IMR-90 (cell line): ENCODE data around the gene AP5B1. TPM values are rescaled to one million over a fixed set of nuclear protein-coding genes. Genes with fewer than 3 reads are reported as not detected.

Experiments used
- ATAC-seq: fragments of 200-7000 bp; cut with Tn5 transposase; 2 replicates; pipeline ENCODE4 v1.9.1; 2020; ENCODE audit warnings: low read depth, mild to moderate bottlenecking, moderate library complexity
- BruUV-seq: library from RNA; stranded (reverse); fragments of 400-500 nt; replicated peaks from 2 replicates; lab custom pipeline; 2021; lab: Mats Ljungman, UMichigan
- CTCF ChIA-PET: fragments of 300-600 bp; formaldehyde crosslinking; extraction: SDS; loops from one replicate; lab custom pipeline; 2021; ENCODE audit warnings: antibody characterized with exemption; lab: Yijun Ruan, JAX
- POLR2A ChIA-PET: fragments of 300-600 bp; sonication (Branson Sonifier 250); formaldehyde crosslinking; loops from one replicate; lab custom pipeline; 2022; ENCODE audit warnings: antibody characterized with exemption; ENCODE audit not compliant: unreplicated experiment; lab: Charles Lee
- DNase-seq: peaks from one replicate; pipeline ENCODE4 v3.0.0; 2013
- H2AFZ ChIP-seq: replicated peaks from 2 replicates; pipeline ENCODE3; 2013; ENCODE audit warnings: low read length, mild to moderate bottlenecking; ENCODE audit not compliant: poor library complexity
- H2AK5ac ChIP-seq: 2 replicates; pipeline ENCODE4 v1.6.1; 2013; ENCODE audit warnings: low read depth, low read length, inconsistent platforms
- H2AK9ac ChIP-seq: replicated peaks from 2 replicates; pipeline ENCODE3; 2013; ENCODE audit warnings: mild to moderate bottlenecking, low read depth, low read length, moderate library complexity; ENCODE audit not compliant: poor library complexity
- H2BK120ac ChIP-seq: 2 replicates; pipeline ENCODE4 v1.6.1; 2013; ENCODE audit warnings: low read depth, low read length, inconsistent platforms
- H2BK15ac ChIP-seq: 3 replicates; pipeline ENCODE4 v1.6.1; 2013; ENCODE audit warnings: low read depth, low read length, inconsistent platforms
- H2BK20ac ChIP-seq: 2 replicates; pipeline ENCODE4 v1.6.1; 2013; ENCODE audit warnings: low read depth, mild to moderate bottlenecking, inconsistent platforms, low read length, moderate library complexity
- H2BK5ac ChIP-seq: 2 replicates; pipeline ENCODE4 v1.6.1; 2013; ENCODE audit warnings: mild to moderate bottlenecking, low read depth, low read length, inconsistent platforms; ENCODE audit not compliant: poor library complexity, severe bottlenecking
- H3K14ac ChIP-seq: replicated peaks from 2 replicates; pipeline ENCODE4 v1.6.1; 2013; ENCODE audit warnings: low read depth, low read length, inconsistent platforms
- H3K18ac ChIP-seq: 2 replicates; pipeline ENCODE4 v1.6.1; 2013; ENCODE audit warnings: low read depth, low read length, control low read depth
- H3K23ac ChIP-seq: 2 replicates; pipeline ENCODE4 v1.6.1; 2013; ENCODE audit warnings: low read depth, low read length, inconsistent platforms
- H3K27ac ChIP-seq: 2 replicates; pipeline ENCODE4 v1.5.1; 2013; ENCODE audit warnings: mild to moderate bottlenecking, control low read depth, low read length; ENCODE audit not compliant: insufficient read depth
- H3K27me3 ChIP-seq: 2 replicates; pipeline ENCODE4 v1.6.1; 2013; ENCODE audit warnings: low read length; ENCODE audit not compliant: control insufficient read depth, insufficient read depth
- H3K36me3 ChIP-seq: 2 replicates; pipeline ENCODE4 v1.6.1; 2013; ENCODE audit warnings: low read length, mixed read lengths; ENCODE audit not compliant: control insufficient read depth, insufficient read depth
- H3K4ac ChIP-seq: 2 replicates; pipeline ENCODE4 v1.6.1; 2013; ENCODE audit warnings: low read depth, low read length, inconsistent platforms
- H3K4me1 ChIP-seq: 2 replicates; pipeline ENCODE4 v1.6.1; 2013; ENCODE audit warnings: low read length, mixed read lengths; ENCODE audit not compliant: control insufficient read depth, insufficient read depth
- H3K4me2 ChIP-seq: 2 replicates; pipeline ENCODE4 v1.6.1; 2013; ENCODE audit warnings: low read depth, mild to moderate bottlenecking, control low read depth, low read length, moderate library complexity
- H3K4me3 ChIP-seq: 2 replicates; pipeline ENCODE4 v1.5.1; 2013; ENCODE audit warnings: low read depth, mild to moderate bottlenecking, control low read depth, low read length, moderate library complexity; ENCODE audit not compliant: insufficient read depth
- H3K56ac ChIP-seq: 2 replicates; pipeline ENCODE4 v1.6.1; 2013; ENCODE audit warnings: low read length, inconsistent platforms; ENCODE audit not compliant: insufficient read depth; ENCODE audit errors: extremely low read depth
- H3K79me1 ChIP-seq, 2 experiments: 2 replicates each; pipeline ENCODE4 v1.6.1; 2013; ENCODE audit warnings: low read length in 2 of 2, inconsistent platforms in 1 of 2, low read depth in 1 of 2
- H3K9ac ChIP-seq: 2 replicates; pipeline ENCODE4 v1.6.1; 2013; ENCODE audit warnings: low read depth, low read length, control low read depth
- H3K9me1 ChIP-seq: 2 replicates; pipeline ENCODE4 v1.6.1; 2013; ENCODE audit warnings: low read length, inconsistent platforms; ENCODE audit not compliant: insufficient read depth
- H3K9me3 ChIP-seq: 2 replicates; pipeline ENCODE4 v1.6.1; 2013; ENCODE audit warnings: low read length; ENCODE audit not compliant: control insufficient read depth, insufficient read depth
- H4K20me1 ChIP-seq: 2 replicates; pipeline ENCODE4 v1.6.1; 2013; ENCODE audit warnings: low read length, inconsistent platforms; ENCODE audit not compliant: insufficient read depth
- H4K5ac ChIP-seq: 2 replicates; pipeline ENCODE4 v1.6.1; 2013; ENCODE audit warnings: mild to moderate bottlenecking, low read depth, low read length, control low read depth
- H4K8ac ChIP-seq, 2 experiments: 2 replicates each; pipeline ENCODE4 v1.6.1; 2013; ENCODE audit warnings: low read depth in 2 of 2, low read length in 2 of 2, control low read depth in 1 of 2, inconsistent platforms in 1 of 2
- H4K91ac ChIP-seq: 2 replicates; pipeline ENCODE4 v1.6.1; 2013; ENCODE audit warnings: low read depth, low read length, inconsistent platforms; ENCODE audit not compliant: insufficient read depth
- CEBPB ChIP-seq: IDR thresholded peaks from 2 replicates; pipeline ENCODE4 v1.6.1; 2012; ENCODE audit warnings: low read depth, low read length, improper control_type of control experiment
- FOS ChIP-seq: fragments of 150-350 bp; IDR thresholded peaks from 2 replicates; pipeline ENCODE4 v1.6.1; 2016; ENCODE audit warnings: low read depth, low read length
- MAZ ChIP-seq: IDR thresholded peaks from 2 replicates; pipeline ENCODE4 v1.6.1; 2012; ENCODE audit warnings: low read depth, mild to moderate bottlenecking, low read length, improper control_type of control experiment, moderate library complexity, borderline replicate concordance
- NFE2L2 ChIP-seq: fragments of 150-350 bp; IDR thresholded peaks from 2 replicates; pipeline ENCODE4 v1.6.1; 2016; ENCODE audit warnings: low read depth, mild to moderate bottlenecking, low read length
- POLR2A ChIP-seq: IDR thresholded peaks from 2 replicates; pipeline ENCODE4 v1.6.1; 2012; ENCODE audit warnings: mild to moderate bottlenecking, low read depth, low read length
- RAD21 ChIP-seq: IDR thresholded peaks from 2 replicates; pipeline ENCODE4 v1.6.1; 2012; ENCODE audit warnings: low read length, improper control_type of control experiment
- RCOR1 ChIP-seq: IDR thresholded peaks from 2 replicates; pipeline ENCODE4 v1.6.1; 2012; ENCODE audit warnings: mild to moderate bottlenecking, low read length, improper control_type of control experiment; ENCODE audit not compliant: insufficient replicate concordance
- SMC3 ChIP-seq: fragments of 150-350 bp; IDR thresholded peaks from 2 replicates; pipeline ENCODE4 v1.6.1; 2016; ENCODE audit warnings: low read depth, mild to moderate bottlenecking, antibody characterized with exemption, low read length, moderate library complexity
- WGBS, 2 experiments: methylation state at CpG; one replicate each; pipeline versions ENCODE4 v1.1.5 to v1.1.7; 2013; ENCODE audit warnings: missing lambda C conversion rate in 2 of 2; ENCODE audit not compliant: insufficient read length in 1 of 2; ENCODE audit errors: extremely low coverage in 2 of 2; 5-methylcytosine and 5-hydroxymethylcytosine counted together
- dilution Hi-C: fragments of 300-500 bp; cut with HindIII; formaldehyde crosslinking; loops from one replicate; pipeline ENCODE4 v1.14.3; 2018; ENCODE audit warnings: low sequenced_read_pairs; ENCODE audit not compliant: unreplicated experiment
- in situ Hi-C: fragments of 300-500 bp; cut with MboI; formaldehyde crosslinking; loops from 3 replicates; pipeline ENCODE4 v1.14.3; 2019; ENCODE audit warnings: low sequenced_read_pairs, inconsistent platforms, mixed read lengths
- intact Hi-C: fragments of 100-400 bp; cut with micrococcal nuclease; formaldehyde crosslinking; loops from 2 replicates; pipeline ENCODE4 v1.10.0; 2022
- polyA plus RNA-seq, 3 experiments: library from polyadenylated mRNA; depleted of rRNA; stranded (reverse); fragments of >200 nt; gene quantifications; 2 replicates each; pipeline ENCODE4 v1.2.3, GENCODE V29; 2012; ENCODE audit warnings: low replicate concordance in 1 of 3
- total RNA-seq: library from RNA; depleted of rRNA; stranded (reverse); fragments of >200 nt; gene quantifications from 2 replicates; pipeline ENCODE4 v1.2.3, GENCODE V29; 2012
- TF ChIP-seq, protein P1 (sequence below): fragments of 150-350 bp; IDR thresholded peaks from 2 replicates; pipeline ENCODE4 v1.6.1; 2016; ENCODE audit warnings: low read depth, mild to moderate bottlenecking, low read length, moderate library complexity, borderline replicate concordance
- TF ChIP-seq, protein P2 (sequence below): fragments of 150-350 bp; IDR thresholded peaks from 2 replicates; pipeline ENCODE4 v1.6.1; 2017; ENCODE audit warnings: mild to moderate bottlenecking, antibody characterized with exemption, low read length, low read depth
- TF ChIP-seq, protein P3 (sequence below): conservative IDR thresholded peaks from 2 replicates; pipeline ENCODE4 v1.5.1; 2012; ENCODE audit warnings: mild to moderate bottlenecking, low read depth, low read length, improper control_type of control experiment

Gene AP5B1
- total and polyA plus RNA-seq, 2 of the 4 experiments (the other 2 are of a cell fraction): 2.5 to 5.0 TPM

DNA sequence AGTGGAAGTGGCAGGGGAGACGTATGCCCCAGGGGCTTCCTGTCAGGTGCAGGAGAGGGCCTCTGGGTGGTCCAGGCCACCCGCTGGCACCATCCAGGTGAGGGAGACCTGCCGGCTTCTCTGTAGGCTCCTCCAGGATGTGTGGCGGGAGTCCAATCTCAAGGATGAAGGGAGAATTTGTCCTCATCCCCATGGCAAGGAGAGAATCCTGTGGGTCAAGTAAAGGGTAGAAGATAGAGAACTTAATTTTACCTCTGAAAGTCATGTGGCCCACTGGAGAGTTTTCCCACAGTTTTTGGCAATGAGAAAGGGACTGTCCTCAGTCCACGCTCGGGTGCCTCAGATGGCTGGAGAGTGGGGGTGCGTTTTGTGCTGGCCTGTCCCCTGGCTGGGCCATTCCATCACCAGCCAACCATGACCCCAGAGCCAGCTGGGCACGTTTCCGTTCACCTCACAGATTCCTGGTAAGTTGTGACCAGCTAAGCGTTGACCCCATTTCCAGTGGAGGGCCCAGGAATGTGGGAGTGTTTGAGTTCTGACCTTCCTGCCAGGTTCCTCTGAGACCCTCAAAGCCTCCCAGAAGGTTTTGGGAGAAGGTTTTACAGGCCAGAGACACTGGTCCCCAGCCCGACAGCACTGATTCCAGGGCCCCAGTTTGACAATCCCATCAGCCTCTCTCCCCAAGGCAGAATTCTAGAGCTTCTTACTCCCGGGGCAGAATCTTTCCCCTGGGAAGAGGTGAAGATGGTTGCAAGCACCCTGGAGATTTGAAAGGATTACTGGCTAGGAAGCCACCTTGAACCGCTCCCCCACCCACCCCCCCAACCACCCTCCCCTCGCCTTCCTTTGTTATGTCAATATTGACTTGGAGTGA is 8.7 kb upstream of the AP5B1 start:
- Histone ChIP-seq H3K4me3 (no peak overlapping the region), H2BK5ac (no peak overlapping the region), H4K5ac (no peak overlapping the region), H2BK120ac (no peak overlapping the region), H3K18ac (no peak overlapping the region), H4K91ac (no peak overlapping the region), H3K14ac (no peak overlapping the region), H3K27ac (no peak overlapping the region), H3K9me1 (no peaks in the 10 kb centered on the region), H3K9ac (no peak overlapping the region), H3K23ac (no peak overlapping the region), H3K4ac (no peak overlapping the region), H3K36me3 (no peaks in the 10 kb centered on the region), H2AK9ac (no peak overlapping the region), H2AFZ (no peak overlapping the region), H2AK5ac (no peak overlapping the region), H4K8ac (no peak overlapping the region), H2BK15ac (no peak overlapping the region), H2BK20ac (no peak overlapping the region), H3K56ac (no peak overlapping the region), H3K9me3 (peaks cover 2% of the 10 kb centered on the region; the same call in 1 of the 2 replicates), H4K20me1 (no peaks in the 10 kb centered on the region; the same call in 1 of the 2 replicates), H3K4me1 (no peaks in the 10 kb centered on the region; the same call in 1 of the 2 replicates), H3K79me1 (no peaks in the 10 kb centered on the region), H3K4me2 (no peak overlapping the region), H3K27me3 (peaks cover 86% of the 10 kb centered on the region)
- WGBS, 2 experiments: 83% methylated on average over 3 of the region's 14 CpGs; no CpG with 5 or more reads in 1 of the 2 experiments
- DNase-seq (no peak), ATAC-seq (no peak)
- POLR2A ChIA-PET: no interaction called here
- in situ Hi-C loops (no loop called here), intact Hi-C loops (no loop called here), dilution Hi-C loops (no loop called here)
- BruUV-seq: no TSS peak
- TF ChIP-seq FOS (no peak), MAZ (no peak), SMC3 (no peak), CEBPB (no peak), NFE2L2 (no peak), RCOR1 (no peak), RAD21 (no peak), POLR2A (no peak)
- TF ChIP-seq, protein P1, sequence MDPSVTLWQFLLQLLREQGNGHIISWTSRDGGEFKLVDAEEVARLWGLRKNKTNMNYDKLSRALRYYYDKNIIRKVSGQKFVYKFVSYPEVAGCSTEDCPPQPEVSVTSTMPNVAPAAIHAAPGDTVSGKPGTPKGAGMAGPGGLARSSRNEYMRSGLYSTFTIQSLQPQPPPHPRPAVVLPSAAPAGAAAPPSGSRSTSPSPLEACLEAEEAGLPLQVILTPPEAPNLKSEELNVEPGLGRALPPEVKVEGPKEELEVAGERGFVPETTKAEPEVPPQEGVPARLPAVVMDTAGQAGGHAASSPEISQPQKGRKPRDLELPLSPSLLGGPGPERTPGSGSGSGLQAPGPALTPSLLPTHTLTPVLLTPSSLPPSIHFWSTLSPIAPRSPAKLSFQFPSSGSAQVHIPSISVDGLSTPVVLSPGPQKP: no peak
- TF ChIP-seq, protein P2, sequence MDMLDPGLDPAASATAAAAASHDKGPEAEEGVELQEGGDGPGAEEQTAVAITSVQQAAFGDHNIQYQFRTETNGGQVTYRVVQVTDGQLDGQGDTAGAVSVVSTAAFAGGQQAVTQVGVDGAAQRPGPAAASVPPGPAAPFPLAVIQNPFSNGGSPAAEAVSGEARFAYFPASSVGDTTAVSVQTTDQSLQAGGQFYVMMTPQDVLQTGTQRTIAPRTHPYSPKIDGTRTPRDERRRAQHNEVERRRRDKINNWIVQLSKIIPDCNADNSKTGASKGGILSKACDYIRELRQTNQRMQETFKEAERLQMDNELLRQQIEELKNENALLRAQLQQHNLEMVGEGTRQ: no peak
- TF ChIP-seq, protein P3, sequence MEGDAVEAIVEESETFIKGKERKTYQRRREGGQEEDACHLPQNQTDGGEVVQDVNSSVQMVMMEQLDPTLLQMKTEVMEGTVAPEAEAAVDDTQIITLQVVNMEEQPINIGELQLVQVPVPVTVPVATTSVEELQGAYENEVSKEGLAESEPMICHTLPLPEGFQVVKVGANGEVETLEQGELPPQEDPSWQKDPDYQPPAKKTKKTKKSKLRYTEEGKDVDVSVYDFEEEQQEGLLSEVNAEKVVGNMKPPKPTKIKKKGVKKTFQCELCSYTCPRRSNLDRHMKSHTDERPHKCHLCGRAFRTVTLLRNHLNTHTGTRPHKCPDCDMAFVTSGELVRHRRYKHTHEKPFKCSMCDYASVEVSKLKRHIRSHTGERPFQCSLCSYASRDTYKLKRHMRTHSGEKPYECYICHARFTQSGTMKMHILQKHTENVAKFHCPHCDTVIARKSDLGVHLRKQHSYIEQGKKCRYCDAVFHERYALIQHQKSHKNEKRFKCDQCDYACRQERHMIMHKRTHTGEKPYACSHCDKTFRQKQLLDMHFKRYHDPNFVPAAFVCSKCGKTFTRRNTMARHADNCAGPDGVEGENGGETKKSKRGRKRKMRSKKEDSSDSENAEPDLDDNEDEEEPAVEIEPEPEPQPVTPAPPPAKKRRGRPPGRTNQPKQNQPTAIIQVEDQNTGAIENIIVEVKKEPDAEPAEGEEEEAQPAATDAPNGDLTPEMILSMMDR: no peak
- CTCF ChIA-PET: no interaction called here
